GM19238 (cell line): ENCODE results near the gene ZNF488.
"Not testable (repeated sequence)": the region's sequence is repeated elsewhere in the genome, so short reads cannot be mapped to it uniquely, and the experiment has no call there.

Experiments
- DNase-seq: peaks from one replicate; pipeline ENCODE4 v3.0.0; 2011; ENCODE audit warnings: low spot score; ENCODE audit not compliant: insufficient read length

ZNF488 gene

GRCh38 chr10:47384148-47384921, at the start of gene ZNF488:
ZNF488 (minus strand) TSS chr10:47384293; CDS start chr10:47368829, 15,464 bp downstream.
- DNase-seq: peak; percentile 73

DNA sequence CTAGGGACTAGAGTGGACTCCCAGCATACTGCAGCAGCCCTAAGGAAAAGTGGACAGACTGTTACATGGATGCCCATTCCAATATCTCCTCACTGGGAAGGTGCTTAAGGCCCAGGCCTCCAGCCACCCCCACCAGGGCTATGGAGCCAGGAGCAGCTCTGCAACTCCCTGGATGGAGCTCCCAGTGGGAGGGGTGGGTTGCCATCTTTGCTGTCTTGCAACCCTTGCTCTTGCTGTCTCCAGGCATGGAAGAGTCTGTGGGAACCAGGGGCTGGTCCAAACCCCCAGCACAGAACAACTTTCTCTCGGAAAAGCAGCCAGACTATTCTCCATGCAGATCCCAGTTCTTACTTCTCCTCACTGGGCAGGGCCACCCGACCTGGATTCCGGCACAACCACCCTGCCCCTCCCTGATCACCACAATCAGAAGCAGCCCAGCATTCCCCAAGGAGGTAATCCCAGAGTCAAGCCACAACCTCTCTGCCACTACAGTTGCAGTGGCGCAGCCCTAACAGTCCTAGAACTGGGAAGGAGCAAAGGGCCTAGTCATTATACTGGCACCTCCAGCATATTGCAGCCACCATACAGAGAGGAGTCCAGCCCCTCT, 41.8 kb upstream of the ZNF488 start:
- no peak for DNase-seq

DNA sequence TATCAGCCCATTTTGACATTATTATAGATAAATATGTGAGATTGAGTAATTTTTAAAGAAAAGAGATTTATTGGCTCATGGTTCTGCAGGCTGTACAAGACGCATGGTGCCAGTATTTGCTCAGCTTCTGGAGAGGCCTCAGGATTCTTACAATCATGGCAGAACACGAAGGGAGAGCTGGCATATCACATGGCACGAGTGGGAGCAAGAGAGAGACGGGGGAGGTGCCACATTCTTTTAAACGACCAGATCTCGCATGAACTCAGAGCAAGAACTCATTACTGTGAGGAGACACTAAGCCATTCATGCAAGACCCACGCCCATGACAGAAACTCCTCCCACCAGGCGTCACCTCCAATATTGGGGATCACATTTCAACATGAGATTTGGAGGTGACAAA, 40.1 kb upstream of the ZNF488 start:
- DNase-seq: no peak

DNA sequence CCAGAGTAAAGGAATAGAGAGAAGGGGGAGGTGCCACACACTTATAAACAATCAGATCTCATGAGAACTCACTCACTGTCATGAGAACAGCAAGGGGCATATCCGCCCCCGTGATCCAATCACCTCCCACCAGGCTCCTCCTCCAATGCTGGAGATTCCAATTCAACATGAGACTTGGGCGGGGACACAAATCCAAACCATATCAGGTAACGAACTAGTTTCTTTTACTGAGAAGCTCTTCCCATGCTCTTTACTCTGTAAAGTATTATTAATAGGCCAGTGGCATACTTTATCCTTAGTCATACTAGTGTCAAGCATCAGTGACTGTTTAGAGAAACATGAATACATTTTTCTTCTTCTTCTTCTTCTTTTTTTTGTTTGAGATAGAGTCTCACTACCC, 39.4 kb upstream of the ZNF488 start:
- DNase-seq: no peak

DNA sequence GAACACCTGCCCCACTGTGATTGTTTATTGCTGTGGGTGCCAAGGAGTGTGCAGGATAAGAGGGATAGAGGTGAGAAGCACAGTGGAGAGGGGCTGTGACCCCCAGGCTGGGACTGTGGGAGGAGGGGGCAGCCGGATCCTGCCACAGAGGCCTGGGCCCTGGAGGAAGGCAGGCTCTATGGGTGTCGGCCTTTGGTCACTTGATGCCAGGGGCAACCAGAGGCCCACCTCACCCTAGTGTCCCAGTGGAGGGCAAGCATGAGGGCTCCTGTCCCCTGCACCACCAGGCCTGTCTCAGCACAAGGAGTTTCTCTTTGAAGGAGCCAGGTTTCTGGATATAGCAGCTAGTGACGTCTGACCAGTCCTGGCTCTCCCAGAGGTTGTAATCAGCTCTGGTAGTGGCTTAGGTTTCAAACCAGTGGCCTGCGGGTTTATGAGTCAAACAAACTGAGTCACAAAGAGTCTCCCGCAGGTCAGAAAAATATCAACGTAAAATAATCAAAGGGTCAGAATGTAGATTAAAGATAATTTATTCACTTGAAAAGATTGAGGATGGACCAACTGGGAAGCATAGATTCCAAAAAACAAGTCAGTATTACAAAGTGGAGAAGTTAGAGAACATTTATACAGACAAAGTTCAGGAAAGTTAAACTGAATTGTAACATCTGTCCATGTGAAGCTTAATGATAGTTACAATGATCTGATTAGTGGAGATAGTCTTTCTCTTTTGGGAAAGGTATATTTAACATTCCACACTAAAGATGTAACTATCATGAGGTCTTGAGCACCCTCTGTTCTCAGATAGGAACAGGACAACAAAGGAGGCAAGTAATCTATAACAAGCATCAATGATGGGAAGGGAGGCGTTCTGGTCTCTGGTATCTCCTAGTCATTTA, 37.2 kb upstream of the ZNF488 start:
- no peak for DNase-seq

GRCh38 chr10:47420305-47421056, 36.4 kb upstream of the ZNF488 start:
- DNase-seq: no peak

DNA sequence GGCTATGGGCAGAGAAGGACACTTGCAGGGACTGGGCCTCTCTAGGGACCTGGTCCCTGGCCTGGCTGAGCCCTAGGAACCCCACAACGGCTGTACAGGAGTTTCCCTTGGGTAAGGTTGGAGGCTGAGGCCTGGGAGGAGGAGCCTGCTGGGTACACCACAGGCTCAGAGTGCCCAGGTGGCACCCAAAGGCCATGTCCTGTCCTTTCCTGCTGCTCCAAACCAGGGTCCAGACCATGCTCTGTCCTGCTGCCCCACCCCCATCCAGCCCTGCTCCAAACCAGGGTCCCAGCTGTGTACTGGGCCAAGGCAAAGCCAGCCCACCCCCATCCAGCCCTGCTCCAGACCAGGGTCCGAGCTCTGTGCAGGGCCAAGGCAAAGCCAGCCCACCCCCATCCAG, 35.3 kb upstream of the ZNF488 start:
- DNase-seq: no peak

DNA sequence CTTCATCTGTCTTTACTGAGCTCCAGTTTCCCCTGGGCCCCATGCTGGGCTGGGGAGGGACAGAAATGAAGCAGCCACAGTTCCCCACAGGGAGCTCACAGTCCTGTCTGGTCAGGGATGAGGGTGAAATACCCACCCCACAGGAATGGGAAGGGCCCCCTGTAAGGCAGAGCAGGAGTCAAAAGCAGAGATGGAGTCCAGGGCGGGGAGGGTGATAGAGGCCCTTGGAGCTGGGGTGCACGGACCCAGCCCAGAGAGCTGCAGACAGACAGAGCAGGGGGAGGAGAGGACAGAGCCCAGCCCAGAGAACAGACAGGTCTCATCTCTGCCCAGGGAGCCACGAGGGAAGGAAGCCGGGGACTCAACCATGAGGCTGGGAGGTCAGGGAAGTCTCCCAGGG, 34.9 kb upstream of the ZNF488 start:
- no peak for DNase-seq

DNA sequence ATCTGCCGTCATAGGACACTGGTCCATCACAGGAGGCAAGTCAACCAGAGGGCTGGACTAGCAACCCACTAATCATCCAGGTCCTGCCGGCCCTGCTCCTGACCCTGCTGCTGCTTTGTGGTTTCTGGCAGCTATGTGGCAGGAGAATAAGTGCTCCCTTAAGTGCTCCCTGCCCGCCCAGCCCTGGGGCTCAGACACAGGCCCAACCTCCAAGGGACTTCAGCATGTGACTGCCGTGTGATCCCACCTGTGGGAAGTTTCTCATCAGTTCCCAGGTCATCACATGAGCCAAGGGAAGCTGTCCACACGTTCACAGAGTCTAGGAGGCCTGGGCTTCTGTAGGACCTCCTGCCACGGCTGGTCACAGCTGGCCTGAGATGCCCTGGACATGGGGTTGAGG, 34.2 kb upstream of the ZNF488 start:
- no peak for DNase-seq

GRCh38 chr10:47416305-47417218, 32.5 kb upstream of the ZNF488 start:
- DNase-seq: not testable (repeated sequence)

DNA sequence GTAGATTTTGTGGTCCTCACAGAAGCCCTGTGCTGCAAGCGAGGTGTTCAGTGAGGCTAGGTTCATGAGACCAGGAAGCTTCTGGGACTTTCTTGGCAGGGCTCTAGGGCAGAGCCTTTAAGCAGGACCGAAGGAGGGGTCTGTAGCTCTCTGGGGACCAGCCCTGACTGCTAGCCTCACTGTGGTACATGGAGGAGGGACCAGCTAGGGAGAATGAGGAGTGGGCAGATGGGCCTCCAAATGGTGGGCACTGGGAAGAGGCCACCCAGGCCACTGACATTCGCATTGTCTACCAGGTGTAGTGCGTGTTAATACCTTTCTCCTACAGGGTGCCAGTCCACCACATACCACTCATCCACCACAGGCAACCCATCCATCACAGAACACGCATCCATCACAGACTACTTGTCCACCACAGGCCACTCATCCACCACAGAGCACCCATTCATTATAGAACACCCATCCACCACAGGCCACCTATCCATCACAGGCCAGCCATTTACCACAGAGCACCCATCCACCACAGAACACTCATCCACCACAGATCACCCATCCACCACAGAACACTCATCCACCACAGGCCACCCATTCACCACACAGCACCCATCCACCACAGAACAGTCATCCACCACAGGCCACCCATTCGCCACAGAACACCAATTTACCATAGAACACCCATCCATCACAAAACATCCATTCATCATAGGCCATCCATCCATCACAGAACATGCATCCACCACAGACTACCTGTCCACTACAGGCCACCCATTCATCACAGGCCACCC, 31.6 kb upstream of the ZNF488 start:
- no peak for DNase-seq

- DNase-seq: no peak
Observed at GRCh38 chr10:47414752-47415519, 30.8 kb upstream of the ZNF488 start.

- no peak for DNase-seq
Observed at GRCh38 chr10:47414227-47414592, 30.1 kb upstream of the ZNF488 start.

GRCh38 chr10:47413531-47414226, 29.6 kb upstream of the ZNF488 start:
- no peak for DNase-seq

- no peak for DNase-seq
Observed at GRCh38 chr10:47412869-47413268, 28.8 kb upstream of the ZNF488 start.

DNA sequence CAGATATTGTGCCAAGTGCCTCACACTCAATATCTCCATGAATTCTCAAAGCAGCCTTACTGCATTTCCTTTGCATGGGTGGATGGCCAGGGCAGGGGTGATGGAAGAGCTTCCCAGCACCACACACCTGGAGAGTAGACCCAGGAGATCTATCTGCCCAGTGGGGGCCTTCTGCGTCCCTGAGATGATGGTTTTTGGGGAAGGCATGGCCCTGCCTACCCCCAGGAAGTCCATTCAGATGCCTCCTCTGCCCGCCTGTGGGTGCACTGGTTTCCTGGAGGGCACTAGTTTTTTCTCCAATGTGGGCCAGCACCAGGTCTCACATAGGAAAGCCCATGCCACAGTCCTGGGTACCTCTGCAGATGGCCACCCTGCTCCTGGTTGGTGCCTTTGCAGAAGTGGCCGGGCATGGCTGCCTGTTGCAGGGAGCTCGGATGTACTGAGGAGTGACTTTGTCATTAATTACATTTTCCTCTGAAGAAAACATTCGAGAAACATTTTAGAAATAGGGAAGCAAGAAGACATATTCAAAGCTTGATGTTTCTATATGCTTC, 28.2 kb upstream of the ZNF488 start:
- DNase-seq: no peak

DNA sequence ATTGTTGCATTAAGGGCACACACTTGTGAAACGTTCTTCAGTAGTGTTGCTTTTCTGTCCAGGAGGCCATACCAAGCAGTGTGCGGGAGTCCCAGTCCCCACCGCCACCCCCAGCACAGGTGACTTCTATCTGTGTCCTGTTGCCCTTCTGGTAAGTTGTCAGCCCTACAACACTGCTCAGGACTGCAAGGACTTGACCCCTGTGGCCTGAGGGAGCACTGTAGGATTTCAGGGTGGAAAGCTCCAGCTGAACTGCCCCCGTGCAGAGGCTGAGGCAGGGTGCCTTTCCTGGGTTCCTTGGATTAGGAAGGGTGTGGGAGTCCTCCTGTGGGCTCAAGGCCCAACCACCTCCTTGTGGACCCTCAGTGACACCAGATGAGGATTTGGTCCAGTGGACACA, 26.8 kb upstream of the ZNF488 start:
- no peak for DNase-seq

GRCh38 chr10:47410271-47410670, 26.2 kb upstream of the ZNF488 start:
- DNase-seq: no peak
